Heart left ventricle (tissue), 13 donors: ENCODE data around the gene EMC10.

ENCODE experiments used
- POLR2A ChIP-seq, 2 donors: fragments of 450-650 bp; IDR thresholded peaks; one replicate each; pipeline ENCODE4 v1.6.1; 2017; ENCODE audit warnings: antibody characterized with exemption in 2 of 2, mild to moderate bottlenecking in 2 of 2, moderate library complexity in 2 of 2
- TF ChIP-seq, protein P1 (sequence below), 12 donors: fragments of 200-600 bp; sonication (generic) in 4 of 12; IDR thresholded peaks; one replicate each; pipeline versions ENCODE4 v1.5.0 to v1.8.0; 2018 to 2022; ENCODE audit warnings: antibody characterized with exemption in 12 of 12, mild to moderate bottlenecking in 5 of 12
- donor health status: ischemic (EF 13 %, LVEDD 7.1; RV severe dilation, severe dysfunction).
- donor health status: DM: no; HTN: yes; CAD: no.
- donor health status: DM: no; HTN: no; CAD: no.
- donor health status: ischemic (EF 25% LVEDD 6.9; RV normal size, moderate dysfunction).
- donor health status: ischemic (EF 25% LVEDD 5.7; RV mildly dilated, moderate dysfunction).
- donor health status: ischemic (EF 35%, LVEDD 5.7; RV mildly dilated, moderate dysfunction).
- donor health status: nonischemic (EF 11% LVEDD 7.7; RV severe dilation, severe dysfunction).
- donor health status: DM: yes; HTN: yes; CAD: no.
- donor health status: PGD.
- donor health status: ischemic (EF 29% LVEDD 5.4; RV normal size, mild dysfunction).
- donor health status: nonischemic (EF 23%, LVEDD 6.1; RV moderate dilation, normal function).

DNA sequence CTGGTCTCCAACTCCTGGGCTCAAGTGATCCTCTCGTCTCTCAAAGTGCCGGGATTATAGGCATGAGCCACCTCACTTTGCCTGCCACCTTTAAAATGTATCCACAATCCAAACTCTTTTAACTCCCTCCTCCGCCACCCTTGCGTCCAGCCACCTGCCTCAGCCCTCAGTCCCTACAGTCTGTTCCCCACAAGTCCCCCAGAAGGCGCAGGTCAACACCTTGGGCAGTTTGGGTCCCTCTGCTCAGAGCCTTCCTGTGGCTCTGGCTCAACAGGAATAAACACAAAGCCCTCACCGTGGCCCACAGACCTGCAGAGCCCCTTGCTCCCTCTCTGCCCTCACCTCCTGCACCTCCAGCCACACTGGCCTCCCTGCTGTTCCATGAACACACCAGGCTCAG is 7.5 kb upstream of the EMC10 start:
- TF ChIP-seq, protein P1, sequence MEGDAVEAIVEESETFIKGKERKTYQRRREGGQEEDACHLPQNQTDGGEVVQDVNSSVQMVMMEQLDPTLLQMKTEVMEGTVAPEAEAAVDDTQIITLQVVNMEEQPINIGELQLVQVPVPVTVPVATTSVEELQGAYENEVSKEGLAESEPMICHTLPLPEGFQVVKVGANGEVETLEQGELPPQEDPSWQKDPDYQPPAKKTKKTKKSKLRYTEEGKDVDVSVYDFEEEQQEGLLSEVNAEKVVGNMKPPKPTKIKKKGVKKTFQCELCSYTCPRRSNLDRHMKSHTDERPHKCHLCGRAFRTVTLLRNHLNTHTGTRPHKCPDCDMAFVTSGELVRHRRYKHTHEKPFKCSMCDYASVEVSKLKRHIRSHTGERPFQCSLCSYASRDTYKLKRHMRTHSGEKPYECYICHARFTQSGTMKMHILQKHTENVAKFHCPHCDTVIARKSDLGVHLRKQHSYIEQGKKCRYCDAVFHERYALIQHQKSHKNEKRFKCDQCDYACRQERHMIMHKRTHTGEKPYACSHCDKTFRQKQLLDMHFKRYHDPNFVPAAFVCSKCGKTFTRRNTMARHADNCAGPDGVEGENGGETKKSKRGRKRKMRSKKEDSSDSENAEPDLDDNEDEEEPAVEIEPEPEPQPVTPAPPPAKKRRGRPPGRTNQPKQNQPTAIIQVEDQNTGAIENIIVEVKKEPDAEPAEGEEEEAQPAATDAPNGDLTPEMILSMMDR (IDR thresholded peaks at IDR 0.05): no peak
- TF ChIP-seq POLR2A (IDR thresholded peaks at IDR 0.05): no peak
